ENCODE results near the gene ZNF501.

The ZNF501 gene

GRCh38 chr3:44729384-44729910, at the start of gene ZNF501:
TSS of gene ZNF501 (plus strand) at chr3:44729635. CDS start at chr3:44734422, 4,787 bp downstream.
- DNase-seq = peak; percentile 93

- no peak for DNase-seq
Measured at GRCh38 chr3:44680921-44681455, 48.4 kb upstream of the ZNF501 start.

- no peak for DNase-seq
Measured at GRCh38 chr3:44682182-44682896, 47.1 kb upstream of the ZNF501 start.

GRCh38 chr3:44685128-44685800, 44.2 kb upstream of the ZNF501 start:
- DNase-seq = peak; percentile 83

- no peak for DNase-seq
Measured at GRCh38 chr3:44687898-44688297, 41.5 kb upstream of the ZNF501 start.

GRCh38 chr3:44712455-44713075, 16.9 kb upstream of the ZNF501 start, which contains the start of gene ZNF502:
TSS of gene ZNF502 (plus strand) at chr3:44712660. CDS start at chr3:44720262, 7,602 bp downstream.
- DNase-seq = peak; percentile 74

- no peak for DNase-seq
Measured at GRCh38 chr3:44721231-44722102, 8.0 kb upstream of the ZNF501 start.

- DNase-seq = no peak
Measured at GRCh38 chr3:44722103-44722401, 7.4 kb upstream of the ZNF501 start.

GRCh38 chr3:44734646-44735168, 5.3 kb downstream of the ZNF501 start:
- no peak for DNase-seq

GRCh38 chr3:44761101-44761423, 31.6 kb downstream of the ZNF501 start:
- DNase-seq = no peak

- peak; percentile 97 for DNase-seq
Measured at GRCh38 chr3:44761424-44762169, 32.2 kb downstream of the ZNF501 start, which contains the start of the genes KIAA1143 and KIF15. TSS of gene KIAA1143 (minus strand) at chr3:44761619. CDS start at chr3:44761602, 17 bp downstream. TSS of gene KIF15 (plus strand) at chr3:44761794. CDS start at chr3:44761866, 72 bp downstream.

GRCh38 chr3:44762170-44762677, 32.8 kb downstream of the ZNF501 start:
- DNase-seq = no peak

GRCh38 chr3:44762690-44763089, 33.3 kb downstream of the ZNF501 start:
- no peak for DNase-seq

- DNase-seq = no peak
Measured at GRCh38 chr3:44764248-44764647, 34.8 kb downstream of the ZNF501 start.

GRCh38 chr3:44771424-44772098, 42.1 kb downstream of the ZNF501 start:
- no peak for DNase-seq

- DNase-seq = no peak
Measured at GRCh38 chr3:44772099-44772442, 42.6 kb downstream of the ZNF501 start.

- no peak for DNase-seq
Measured at GRCh38 chr3:44782891-44783290, 53.5 kb downstream of the ZNF501 start.
